Activated CD8-positive, alpha-beta memory T cell treated with anti-CD3 and anti-CD28 coated beads for 48 hours (primary cell): ENCODE data around the gene SLC12A7.
"Not testable (repeated sequence)": the region's sequence is repeated elsewhere in the genome, so short reads cannot be mapped to it uniquely, and the experiment has no call there.

Experiments used
- DNase-seq, 3 experiments: peaks; one replicate each; pipeline ENCODE4 v3.0.0-alpha.2; 2020; ENCODE audit warnings: low read depth in 2 of 3, low spot score in 2 of 3

Gene SLC12A7

DNA sequence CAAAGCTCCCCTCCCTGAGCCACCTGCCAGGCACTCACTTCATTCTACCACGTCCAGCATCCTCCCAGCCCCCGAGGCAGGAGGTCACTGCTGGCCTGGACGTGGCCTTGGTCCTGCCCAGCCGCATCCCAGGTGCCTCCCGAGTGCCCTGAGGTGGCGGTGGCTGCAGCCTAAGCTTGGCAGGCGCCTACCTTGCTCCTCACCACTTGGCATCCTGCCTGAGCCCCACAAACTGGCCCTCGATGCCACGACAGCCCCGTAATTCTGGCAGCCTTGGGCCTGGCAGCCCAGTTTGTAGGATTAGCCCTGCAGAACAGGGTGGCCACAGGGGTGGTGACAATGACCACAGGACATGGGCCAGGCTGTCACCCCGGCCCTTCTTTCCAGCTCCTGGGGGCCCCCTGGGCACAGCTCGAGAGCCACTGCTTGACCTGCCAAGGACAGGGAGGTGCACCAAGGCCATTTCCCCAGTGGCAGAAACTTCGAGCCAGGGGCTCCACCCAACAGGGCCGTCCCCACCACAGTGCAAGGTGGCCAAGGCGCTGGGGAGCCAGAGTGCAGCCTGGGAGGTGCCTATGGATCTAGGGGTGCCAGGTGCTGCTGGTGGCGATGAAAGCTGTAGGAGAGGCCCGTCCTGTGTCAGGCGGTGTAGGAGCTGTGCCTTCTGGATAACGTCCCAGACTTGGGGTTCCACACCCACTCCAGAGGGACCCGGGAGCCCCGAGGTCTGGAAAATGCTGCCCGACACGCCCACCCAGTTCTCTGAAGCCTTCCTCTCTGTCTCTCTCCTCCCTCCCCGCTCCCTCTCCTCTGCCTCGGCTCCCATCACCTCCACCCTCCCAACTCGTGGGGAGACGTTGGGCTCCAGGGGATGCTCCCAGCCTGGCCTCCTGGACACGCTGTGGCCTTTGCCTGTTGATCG, 84.9 kb downstream of the SLC12A7 start:
- no peak for DNase-seq

DNA sequence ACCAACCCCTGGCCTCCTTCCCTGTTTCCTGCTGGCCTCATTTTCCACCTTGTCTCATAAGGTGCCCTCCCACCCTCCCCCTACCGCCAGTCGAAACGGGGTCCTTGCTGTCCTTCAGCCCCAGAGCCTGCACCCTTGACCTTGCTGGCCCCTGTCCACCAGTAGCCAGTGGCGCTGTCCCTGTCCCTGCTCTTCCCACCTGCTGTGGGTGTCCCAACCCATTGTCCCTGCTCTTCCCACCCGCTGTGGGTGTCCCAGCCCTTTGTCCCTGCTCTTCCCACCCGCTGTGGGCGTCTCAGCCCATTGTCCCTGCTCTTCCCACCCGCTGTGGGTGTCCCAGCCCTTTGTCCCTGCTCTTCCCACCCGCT, 89.9 kb downstream of the SLC12A7 start:
- DNase-seq: not testable (repeated sequence)

DNA sequence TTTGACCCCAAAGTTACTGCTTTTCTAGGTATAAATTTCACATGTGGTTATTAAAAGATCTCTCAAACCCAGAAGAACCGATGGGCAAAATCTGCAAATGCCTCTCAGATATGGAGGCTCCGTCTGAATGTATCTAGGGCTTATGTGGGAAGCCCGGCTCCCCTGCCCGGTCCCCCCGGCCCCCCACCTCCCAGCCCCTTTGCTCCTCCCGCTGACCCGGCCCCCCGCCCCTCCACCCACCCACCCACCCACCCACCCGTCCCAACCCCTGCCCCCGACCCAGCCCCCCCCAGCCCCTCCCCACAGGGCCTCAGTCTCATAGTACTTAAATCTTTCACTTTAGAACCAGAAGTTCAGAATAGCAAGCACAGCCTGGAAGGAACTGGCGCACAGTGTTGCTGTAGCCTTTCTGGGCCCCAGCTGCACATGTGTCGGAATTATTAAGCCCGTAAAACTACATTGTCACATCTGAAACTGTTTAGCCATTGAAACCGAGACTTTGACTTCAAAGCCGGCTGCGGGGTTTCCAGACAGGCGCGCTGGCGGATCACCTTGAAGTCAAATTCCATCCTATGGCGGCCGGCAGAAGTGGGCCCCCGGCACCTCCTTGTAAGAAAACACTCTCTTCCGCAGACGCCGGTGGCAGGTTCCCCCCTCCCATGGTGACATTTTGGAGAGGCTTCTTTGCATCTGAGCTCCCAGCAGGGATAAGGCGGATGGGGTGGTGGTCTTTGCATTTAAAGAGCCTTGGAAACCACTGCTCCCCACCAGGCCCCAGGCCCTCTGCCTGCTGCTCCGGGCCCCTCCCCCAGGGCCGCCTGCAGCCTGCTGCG, 90.5 kb downstream of the SLC12A7 start:
- DNase-seq: no peak

DNA sequence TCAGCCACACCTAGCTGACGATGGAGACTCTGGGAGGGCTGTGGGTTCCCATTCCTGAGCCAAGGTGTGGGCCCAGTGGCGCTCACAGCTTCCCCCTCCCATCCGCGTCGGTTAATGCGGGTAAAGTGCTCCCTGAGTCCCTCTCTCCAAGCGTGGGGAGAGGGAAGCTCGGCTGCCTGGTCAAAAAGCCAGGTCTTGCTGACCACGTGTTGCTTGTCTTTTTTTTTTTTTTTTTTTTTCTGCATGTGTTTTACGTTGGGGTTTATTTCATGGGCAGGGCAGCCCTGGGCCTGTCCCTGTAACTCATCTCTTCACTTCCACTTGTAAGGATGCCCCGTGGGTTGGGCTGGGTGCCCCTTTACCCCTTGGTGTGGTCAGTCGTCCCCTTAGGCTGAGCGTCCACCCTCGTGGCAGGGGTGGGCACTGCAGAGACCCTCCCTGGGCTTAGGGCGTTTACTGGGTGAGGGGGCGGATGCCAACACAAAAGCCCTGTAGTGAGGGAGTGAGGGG, 91.4 kb downstream of the SLC12A7 start:
- no peak for DNase-seq

DNA sequence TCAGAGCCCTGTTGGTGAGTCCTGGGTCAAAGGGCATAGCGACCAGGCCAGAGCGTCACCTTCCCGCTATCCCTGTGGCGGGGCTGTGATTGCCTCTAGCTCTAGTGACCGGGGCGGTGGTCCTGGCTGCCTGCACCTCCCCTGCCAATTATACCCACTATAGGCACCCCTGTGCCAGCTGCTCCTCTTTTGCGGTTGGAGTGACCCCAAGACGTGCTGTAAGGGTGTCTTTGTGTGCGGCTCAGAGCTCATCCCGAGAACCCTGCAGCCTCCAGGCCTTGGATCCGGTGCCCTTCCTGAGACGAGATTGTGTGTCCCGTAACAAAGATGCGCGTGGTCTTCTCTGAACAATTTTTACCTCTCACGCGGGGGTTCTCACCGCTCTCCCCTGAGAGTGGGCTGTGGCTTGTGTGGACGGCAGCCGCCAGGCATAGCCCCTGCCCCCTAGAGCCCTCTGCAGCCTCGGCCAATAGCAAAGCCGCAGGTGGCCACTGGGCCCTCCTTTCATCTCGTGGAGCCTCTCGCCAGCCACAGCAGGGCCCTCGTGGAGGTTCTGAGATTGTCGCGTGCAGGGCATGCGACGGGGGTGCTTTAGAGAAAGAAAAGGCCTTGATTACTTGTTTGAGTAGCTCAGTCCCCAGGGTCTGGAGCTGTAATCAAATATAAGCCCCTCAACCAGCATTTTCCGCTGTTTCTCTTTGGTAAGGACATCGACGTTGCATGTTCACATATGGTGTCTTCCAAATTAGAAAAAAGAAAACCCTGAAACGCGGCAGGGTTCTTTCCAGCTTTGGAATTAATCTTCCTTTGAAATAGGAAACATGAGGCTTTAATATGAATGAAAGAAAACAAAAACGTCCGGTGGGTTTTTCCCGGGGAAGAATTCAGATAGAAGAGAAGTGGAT, 92.6 kb downstream of the SLC12A7 start:
- DNase-seq: no peak

DNA sequence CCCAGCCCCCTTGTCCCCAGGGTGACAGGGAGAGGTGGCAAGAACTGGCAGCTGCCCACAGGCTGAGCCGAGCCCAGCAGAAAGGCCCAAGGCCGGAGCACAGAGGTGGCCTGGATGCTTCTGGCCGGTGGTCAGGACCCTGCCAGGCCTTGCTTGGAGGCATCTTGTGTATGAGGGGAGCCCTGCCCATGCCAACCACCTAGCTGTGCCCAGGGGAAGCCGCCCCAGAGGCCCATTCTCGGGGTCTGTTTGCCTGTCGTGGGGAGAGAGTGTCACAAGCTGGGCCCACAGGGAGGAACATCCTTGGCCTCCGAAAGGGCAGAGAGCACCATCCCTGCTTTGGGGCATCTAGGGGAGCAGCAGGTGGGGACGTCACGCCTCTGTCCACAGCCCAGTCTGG, 93.3 kb downstream of the SLC12A7 start:
- no peak for DNase-seq

DNA sequence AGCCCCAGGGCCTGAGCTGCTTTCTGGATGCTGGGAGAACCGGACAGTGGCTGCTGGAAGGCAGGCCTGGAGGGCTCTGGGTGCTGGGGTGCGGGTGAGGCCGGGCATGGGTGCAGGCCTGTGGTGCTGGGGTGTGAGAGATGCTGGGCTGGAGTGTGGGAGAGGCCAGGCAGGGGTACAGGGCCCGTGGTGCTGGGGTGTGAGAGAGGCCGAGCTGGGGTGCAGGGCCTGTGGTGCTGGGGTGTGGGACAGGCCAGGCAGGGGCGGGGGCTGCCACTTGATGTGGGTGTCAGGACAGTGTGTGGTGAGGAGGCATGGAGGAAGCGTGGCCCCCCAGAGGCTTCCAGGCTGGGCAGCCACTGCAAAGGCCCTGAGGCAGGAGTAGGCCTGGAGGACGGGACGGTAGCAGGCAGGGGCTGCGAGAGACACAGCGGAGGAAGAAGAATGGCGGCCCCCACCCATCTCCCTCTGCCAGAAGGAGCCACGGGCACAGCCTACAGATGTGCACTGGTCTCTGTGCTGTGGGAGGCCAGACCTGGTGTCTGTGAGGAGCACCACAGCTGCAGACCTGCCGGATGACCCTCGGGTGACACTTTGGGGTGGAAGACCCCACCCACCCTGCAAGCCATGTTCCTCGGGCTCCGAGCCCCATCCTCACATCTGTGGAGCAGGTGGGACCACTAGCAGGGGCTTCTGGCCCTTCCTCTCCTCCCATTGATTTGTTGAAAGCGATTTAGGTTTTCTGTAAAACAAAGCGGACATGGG, 94.0 kb downstream of the SLC12A7 start:
- DNase-seq: no peak

DNA sequence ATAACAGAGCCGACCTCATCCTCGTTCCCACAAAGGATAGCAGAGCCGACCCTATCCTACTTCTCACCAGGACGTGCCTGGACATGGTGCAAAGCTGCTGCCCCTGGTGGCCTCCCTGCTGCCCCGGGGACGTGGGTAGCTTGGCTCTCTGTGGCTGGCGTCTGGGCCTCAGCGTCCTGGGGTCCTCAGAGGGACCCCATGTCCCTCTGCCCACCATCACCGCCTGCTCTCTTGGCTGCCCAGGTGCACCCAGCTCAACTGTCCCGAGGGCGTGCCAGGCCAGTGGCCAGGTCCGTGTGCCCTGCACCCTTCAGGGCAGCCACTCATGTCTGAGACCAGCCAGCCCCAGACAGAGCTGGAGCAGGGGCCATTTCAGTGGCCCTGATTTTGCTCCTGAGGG, 94.8 kb downstream of the SLC12A7 start:
- DNase-seq: no peak

DNA sequence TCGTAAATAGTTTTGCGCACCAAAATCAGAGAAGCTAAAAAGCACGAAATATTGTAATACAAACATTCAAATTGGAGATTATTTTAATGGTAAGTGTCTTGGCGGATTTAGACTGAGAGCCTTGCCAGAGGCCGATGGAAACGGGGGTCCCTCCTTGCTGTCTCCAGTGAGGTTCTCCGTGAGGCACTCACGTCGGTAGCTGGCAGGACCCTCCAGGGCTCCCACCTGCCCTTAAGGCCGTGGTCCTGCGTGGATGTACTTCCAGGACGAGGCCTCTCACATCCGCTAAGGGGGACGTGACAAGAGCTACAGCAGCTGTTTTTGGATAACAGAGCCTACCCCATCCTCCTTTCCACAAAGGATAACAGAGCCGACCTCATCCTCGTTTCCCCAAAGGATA, 95.4 kb downstream of the SLC12A7 start:
- DNase-seq: no peak

DNA sequence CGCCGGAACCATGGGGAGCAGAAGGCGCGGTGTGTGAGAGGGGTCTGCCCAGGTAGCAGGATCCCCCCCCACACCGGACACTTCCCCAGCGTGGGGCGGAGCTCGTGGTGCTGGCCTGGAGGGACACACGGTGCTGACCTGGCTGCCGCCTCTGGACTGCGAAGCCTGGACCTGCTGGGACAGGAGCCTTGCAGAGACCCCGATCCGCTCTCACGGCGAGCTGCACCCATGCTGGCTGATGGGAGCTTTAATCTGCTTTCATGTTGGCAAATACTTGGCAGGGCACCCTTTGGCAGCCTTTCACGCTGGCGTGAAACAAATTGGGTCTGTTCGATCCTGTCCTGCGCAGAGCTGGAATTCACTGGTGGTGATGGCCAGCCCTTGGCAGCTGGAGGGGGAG, 95.8 kb downstream of the SLC12A7 start:
- no peak for DNase-seq

DNA sequence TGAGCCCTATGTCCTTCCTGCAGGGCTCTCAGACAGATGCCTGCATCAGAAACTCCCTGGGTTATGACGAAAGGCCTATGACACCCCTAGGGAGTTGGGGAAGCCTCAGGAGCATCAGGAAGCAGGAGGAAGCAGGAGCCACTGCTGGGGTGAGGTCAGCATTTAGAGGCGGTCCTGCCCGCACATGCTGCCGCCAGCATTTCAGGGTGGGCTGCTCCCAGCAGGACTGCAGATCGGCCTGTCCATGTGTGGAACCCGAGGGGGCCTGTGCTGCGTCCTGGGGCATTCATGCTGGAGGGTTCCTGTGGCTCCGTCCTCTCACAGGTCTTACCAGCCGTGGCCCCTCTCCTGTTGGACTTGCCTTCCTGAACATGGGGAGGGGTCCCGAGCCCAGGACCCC, 96.4 kb downstream of the SLC12A7 start:
- no peak for DNase-seq

DNA sequence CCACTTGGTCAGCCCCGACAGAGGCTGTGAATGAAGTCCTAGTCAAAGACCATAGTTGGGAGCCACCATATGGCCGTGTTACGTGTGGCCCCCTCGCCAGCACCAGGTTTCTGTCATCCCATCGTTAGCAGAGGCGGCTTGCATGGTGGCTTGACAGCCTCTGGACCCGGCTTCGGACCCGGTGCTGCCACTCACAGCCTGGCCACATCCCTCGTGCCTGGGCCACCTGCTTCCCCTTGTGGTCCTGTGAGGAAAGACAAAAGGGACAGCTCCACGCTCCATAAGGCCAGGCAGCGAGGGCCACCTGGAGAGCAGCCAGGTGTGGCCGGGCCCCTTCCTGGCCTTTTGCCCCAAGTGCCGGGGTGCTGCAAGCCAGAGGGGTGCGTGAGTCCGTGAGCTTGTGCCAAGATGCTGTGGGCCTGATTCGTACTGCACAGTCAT, 97.1 kb downstream of the SLC12A7 start:
- DNase-seq: no peak

DNA sequence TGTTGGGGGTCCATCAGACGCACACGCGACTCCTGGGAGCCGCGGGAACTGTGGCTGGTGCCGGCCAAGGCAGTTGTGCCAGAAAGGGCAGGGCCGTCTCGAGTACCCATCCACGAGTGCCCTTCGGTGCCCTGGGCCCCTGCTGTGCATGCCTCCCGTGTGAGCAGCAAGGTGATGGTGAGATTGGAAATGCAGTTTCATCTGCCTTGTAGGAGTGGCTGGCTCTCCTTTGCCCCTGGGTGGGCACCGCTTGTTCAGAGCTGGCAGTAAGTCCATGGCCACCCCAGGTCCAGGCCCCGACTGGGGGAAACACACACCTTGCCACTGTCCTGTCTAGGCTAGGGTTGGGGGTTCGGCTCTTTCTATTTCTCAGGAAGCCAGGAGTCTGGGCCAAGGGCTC, 97.5 kb downstream of the SLC12A7 start:
- no peak for DNase-seq

DNA sequence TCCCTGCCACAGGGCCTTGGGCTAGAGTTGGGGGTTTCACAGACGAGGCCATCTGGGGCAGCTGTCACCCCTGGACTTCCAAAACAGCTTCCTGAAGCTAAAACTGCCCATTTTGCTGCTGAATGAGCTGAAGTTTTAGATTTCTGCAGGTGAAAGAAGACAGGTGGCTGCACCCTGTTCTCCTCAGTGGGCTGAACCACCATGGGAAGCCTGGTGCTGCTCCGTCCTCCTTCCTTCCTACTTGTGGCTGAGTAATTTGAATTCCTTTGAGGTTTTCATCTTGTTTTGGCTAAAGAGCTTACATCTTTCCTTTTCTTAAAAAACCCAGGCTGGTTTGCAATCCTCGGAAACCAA, 97.9 kb downstream of the SLC12A7 start:
- no peak for DNase-seq

DNA sequence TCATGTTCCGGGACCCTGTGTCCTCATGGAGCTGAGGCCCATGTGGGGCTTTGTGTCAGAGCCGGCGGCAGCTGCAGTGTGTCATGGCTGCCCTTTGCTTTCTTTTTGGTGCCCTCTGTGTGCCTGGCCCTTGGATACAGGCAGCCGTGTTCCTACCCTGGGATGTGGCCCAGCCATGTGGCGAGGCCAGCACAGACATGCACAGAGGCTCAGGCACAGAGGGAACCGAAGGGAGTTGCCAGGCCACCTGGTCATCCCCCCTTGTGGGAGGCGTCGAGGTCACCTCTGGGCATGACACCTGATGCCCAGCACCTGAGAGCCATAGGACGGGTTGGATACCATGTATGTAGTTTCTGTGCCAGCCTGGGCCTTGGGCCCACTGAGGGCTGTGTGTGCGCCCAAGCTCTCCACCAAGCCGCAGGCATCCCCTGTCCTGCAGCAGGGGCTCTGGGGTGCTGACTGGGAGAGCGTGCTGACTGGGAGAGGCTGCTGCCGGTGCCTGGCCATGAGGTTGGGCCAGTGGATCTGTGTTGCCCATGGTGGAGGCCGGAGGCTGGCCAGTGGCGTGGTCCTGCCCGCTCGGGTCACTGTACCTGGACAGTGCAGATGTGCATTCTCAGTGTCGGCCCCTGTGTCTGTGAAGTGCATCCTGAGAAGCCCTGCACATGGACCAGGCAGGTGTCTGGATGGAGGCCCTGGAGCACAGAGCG, 98.5 kb downstream of the SLC12A7 start:
- no peak for DNase-seq

DNA sequence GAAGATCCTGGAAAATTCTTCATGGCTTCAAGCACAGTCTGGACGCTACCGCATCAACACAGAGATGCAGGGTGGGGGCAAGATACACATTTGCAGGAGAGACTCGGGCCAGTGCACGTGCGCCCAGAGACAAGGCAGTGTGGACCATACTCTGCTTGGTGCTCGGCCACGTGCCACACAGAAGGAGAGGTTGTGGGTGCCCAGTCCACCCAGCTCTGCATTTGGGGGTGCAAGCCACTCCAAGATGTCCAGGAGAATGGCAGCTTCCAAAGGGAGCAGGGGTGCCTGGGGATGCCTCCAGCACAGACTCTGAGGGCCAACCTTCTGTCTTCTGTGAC, 99.0 kb downstream of the SLC12A7 start:
- DNase-seq: no peak

DNA sequence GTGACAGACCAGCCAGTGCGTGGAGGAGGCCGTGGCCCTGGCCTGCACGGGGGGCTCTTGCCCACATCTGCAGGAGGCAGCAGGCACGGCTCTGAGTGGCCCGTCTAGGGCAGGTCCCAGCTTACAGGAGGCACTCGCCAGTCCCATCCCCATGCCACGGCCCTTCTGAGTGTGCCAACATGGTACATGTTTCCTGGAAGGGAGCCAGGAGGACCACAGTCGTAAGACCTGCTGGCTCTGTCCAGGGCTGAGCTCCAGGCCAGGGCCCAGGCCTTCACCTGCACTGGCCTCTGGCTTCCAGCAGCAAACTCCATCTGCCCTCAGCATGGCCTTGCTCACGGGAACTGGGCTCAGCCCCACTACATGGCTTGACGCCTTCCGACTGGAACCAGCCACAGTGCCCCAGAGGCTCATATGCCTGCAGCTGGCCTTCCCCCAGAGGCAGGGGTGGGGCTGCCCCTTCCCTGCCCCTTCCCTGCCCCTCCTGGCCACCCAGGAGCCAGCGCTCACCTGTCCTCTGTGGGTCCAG, 99.5 kb downstream of the SLC12A7 start:
- no peak for DNase-seq

DNA sequence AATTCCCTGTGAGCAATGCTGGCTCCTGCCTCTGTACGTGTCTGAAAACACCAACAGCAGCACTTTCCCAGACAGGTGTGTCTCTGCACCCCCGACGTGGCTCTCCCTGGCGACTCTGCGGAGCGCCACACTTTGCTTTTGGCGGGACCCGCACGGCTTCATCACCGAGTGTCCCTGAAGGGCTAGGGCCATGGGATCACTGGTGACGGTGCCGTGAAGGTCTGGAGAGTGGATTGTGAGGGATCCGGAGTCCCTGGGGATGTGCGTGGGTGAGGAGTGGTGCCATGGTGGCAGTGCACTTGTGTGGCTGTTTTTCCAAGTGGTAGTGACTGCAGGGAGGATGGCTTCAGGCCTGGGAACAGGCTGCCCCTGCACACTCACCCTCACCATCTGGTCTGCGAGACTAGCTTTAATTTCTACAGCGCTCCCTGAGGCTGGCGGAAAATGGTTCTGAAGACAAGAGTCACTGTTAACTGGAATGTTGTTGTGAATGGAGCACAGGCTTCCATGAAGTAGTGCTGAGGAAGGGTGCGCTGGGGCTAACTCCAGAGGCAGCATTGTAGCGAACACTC, 100.0 kb downstream of the SLC12A7 start:
- no peak for DNase-seq

DNA sequence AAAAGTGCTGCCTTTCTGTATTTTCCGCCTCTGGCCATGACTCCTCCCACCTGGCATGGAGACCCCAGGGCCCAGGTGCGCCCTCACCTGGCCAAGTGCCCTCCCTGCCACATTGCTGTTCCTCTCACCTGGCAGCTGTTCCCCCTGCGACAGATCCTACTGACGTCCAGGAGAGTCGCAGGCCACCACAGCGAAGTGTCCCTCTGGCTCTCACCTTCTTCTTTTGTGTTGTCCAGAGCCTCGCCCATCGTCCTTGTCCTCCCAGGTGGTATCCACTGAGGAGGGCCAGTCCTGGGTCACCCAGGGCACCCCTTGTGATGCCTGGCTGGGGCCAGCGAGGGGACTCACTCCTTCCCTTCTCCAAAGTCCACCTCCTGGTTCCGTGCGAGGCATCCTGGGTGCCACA, 100.6 kb downstream of the SLC12A7 start:
- no peak for DNase-seq
